Dedifferentiated amniotic fluid mesenchymal stem cell (primary cell): ENCODE results near the gene OR51B4.
"Not testable (repeated sequence)": the region's sequence is repeated elsewhere in the genome, so short reads cannot be mapped to it uniquely, and the experiment has no call there.

Source experiments
- DNase-seq: peaks from one replicate; pipeline ENCODE4 v3.0.0-alpha.2; 2016; ENCODE audit errors: extremely low spot score

Gene OR51B4

DNA sequence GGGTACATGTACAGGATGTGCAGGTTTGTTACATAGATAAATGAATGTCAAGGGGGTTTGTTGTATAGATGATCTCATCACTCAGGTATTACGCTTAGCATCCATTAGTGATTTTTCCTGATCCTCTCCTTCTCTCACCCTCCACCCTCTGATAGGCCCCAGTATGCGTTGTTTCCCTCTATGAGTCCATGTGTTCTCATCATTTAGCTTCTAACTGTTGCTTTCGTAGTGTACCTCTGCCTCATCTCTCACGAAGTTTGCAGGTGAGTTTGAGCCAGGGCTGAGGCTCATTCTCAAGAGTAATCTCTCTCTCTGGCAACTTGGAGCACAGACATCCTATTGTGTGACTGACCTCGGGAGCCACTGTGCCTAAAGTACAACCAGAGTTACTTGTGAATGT lies 27.4 kb downstream of the OR51B4 start:
- DNase-seq = no peak

GRCh38 chr11:5272395-5273017 lies 29.2 kb downstream of the OR51B4 start:
- no peak for DNase-seq

DNA sequence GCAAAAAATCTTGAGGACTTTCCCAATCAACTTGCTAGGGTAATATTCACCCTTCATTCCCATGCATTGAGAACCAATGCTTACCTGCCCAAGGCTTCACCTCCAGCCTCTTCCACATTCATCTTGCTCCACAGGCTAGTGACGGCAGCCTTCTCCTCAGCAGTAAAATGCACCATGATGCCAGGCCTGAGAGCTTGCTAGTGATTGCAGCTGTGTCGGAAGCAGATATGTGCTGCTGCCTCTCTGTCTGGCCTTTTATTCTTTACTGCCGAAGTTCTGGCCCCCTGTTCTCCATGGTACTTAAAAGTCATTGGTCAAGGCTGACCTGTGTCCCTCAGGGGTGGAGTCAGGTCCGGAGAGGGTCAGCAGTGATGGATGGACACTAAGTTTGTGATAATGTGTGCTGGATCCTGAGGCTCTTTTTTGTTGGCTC lies 32.0 kb downstream of the OR51B4 start, which contains the start of gene HBE1:
Gene HBE1 (minus strand): TSS at position 231 of the 433 bp plus-strand sequence. CDS start 55 bp downstream, at position 176.
- DNase-seq = no peak

DNA sequence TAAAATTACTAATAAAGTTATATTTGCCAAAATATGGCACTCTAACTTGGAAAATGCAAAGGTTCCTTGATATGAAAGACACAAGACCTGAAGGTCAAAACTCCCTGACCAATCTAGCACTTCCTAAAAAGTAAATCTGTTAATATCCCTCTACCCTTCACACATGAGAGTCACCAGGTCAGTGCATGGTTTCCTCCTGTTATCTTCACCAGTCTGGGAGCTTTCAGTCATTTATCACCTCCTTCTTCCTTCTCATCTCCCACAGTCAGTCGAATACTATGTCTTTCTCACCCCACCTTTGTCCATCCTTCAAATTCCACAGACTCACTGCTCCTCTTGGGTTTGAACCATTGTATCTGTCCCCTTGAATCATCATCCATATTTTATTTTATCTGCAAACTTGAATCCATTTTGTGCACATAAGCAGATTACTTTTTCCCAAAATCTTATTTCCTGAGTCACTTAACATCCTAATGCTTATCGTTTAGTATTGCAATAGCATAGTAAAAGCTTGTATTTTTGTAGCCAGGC lies 34.6 kb downstream of the OR51B4 start:
- no peak for DNase-seq

DNA sequence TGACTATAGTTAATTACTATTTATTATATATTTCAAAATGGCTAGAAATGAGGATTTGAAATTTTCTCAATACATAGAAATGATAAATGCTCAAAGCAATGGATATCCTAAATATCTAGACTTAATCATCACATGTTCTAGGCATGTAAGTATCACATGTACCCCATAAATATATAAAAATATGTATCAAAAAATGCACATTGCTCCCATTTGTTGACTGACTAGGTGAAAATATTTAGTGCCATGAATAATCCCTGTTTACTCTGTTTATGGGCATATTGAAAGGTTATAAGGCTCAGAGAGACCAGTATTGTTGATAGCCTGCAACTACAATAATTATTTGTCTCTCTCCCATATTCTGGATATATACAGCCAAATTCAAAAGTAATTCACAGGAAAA lies 35.1 kb downstream of the OR51B4 start:
- DNase-seq = no peak

DNA sequence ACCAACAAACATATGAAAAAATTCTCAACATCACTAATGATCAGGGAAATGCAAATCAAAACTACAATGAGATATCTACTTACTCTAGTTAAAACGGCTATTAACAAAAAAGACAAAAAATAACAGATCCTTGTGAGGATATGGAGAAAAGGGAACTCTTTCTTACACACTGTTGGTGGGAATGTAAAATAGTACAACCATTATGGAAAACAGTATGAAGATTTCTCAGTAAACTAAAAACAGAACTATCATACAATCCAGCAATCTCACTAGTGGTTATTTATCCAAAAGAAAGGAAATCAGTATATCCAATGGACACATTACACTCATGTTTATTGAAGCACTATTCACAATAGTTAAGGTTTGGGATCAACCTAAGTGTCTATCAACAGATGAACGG lies 35.9 kb downstream of the OR51B4 start:
- DNase-seq = no peak

DNA sequence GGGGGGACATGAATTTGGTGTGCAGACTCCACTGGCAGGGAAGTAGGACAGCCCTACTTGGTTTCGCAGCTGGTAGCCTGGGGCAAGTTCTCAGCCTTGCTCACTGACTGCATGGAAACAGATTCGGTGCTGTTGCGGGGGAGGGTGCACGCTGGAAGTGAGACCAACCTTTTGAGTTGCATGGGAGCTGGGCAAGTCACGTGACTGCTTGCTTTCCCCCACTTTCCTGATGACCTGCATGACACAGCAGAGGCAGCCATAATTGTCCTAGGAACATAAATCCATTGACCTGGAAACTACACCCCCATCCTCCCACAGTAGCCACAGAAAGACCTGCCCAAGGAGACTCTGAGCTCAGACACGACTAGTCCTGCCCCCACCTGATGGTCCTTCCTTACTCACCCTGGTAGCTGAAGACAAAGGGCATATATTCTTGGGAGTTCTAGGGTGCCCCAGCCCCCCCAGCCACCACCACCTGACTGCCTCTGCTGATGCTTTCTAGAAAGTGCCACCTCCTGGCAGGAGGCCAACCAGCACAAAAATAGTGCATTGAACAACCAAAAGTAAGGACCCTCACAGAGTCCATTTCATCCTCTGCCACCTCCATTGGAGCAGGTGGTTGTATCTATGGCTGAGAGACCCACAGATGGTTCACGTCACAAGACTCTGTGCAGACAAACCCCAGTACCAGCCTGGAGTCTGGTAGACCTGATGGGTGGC lies 43.0 kb downstream of the OR51B4 start:
- DNase-seq = no peak

DNA sequence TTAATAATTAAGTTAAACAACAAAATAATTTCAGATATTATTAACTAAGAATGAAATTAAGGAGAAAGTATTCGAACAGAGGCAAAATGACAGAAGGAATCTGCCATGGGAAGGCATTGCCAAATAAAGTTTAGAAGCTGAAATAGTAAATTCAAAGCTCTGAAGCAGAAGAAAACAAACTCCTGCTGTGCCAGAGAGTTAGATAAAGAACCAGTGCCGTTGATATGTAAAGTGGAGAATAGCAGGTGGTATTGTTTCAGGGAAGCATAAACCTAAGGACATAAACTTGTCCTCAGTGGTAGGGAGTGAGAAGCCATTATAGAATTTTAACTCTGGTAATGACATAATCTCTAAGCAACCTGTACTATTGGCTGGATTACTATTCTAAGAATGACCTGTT lies 44.5 kb downstream of the OR51B4 start:
- no peak for DNase-seq

DNA sequence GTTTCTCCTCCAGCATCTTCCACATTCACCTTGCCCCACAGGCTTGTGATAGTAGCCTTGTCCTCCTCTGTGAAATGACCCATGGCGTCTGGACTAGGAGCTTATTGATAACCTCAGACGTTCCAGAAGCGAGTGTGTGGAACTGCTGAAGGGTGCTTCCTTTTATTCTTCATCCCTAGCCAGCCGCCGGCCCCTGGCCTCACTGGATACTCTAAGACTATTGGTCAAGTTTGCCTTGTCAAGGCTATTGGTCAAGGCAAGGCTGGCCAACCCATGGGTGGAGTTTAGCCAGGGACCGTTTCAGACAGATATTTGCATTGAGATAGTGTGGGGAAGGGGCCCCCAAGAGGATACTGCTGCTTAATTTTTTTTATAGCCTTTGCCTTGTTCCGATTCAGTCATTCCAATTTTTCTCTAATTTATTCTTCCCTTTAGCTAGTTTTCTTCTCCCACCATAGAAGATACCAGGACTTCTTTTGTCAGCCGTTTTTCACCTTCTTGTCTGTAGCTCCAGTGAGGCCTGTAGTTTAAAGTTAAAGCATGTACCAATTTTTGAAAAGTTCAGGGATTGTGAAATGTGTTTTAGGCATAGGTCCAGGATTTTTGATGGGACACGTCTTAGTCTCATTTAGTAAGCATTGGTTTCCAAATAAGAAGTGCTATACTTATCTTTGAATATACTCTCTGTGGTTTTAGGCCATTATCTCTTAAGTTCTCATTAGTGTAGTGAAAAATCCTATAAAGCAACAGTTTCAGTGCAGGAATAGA lies 46.9 kb downstream of the OR51B4 start, which contains the start of gene HBG2:
Gene HBG2 (minus strand): TSS at position 136 of the 768 bp plus-strand sequence. CDS start 53 bp downstream, at position 83.
- not testable (repeated sequence) for DNase-seq

DNA sequence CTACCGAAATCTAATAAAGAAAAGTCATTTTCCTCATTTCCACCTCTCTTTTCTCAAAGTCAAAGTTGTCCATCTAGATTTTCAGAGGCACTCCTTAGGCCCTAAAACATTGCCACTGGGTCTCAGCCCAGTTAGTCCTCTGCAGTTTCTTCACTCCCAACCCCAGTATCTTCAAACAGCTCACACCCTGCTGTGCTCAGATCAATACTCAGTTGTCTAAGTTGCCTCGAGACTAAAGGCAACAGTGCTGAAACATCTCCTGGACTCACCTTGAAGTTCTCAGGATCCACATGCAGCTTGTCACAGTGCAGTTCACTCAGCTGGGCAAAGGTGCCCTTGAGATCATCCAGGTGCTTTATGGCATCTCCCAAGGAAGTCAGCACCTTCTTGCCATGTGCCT lies 47.7 kb downstream of the OR51B4 start:
- not testable (repeated sequence) for DNase-seq

- DNase-seq = not testable (repeated sequence)
These were observed 48.3 kb downstream of the OR51B4 start for GRCh38 chr11:5253440-5253839.

GRCh38 chr11:5252919-5253265 lies 48.9 kb downstream of the OR51B4 start:
- no peak for DNase-seq

GRCh38 chr11:5252192-5252918 lies 49.4 kb downstream of the OR51B4 start:
- DNase-seq = no peak

DNA sequence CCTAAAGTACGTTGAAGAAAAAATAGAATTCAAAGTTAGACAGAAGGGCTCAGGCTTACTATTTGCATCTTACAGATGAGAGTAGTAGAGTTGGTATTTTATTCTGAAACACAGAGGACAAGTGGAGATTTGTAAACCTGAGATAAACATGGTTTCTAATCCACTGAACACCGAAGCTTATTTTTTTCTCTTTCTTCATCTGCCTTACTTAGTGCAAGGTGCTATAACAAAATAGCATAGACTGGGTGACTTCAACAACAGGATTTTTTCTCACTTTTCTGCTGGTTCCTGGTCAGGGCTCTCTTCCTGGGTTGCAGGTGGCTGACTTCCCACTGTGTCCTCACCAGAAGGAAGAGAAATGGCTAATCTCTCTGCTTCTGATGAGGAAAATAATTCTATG lies 50.0 kb downstream of the OR51B4 start:
- no peak for DNase-seq
